ENCODE data around the gene ENPP4. TPM values are rescaled to one million over a fixed set of nuclear protein-coding genes. Genes with fewer than 3 reads are reported as not detected.

The ENPP4 gene
- polyA plus RNA-seq, 1 of the 3 experiments (the other 2 are of a cell fraction): 0.05 TPM

DNA sequence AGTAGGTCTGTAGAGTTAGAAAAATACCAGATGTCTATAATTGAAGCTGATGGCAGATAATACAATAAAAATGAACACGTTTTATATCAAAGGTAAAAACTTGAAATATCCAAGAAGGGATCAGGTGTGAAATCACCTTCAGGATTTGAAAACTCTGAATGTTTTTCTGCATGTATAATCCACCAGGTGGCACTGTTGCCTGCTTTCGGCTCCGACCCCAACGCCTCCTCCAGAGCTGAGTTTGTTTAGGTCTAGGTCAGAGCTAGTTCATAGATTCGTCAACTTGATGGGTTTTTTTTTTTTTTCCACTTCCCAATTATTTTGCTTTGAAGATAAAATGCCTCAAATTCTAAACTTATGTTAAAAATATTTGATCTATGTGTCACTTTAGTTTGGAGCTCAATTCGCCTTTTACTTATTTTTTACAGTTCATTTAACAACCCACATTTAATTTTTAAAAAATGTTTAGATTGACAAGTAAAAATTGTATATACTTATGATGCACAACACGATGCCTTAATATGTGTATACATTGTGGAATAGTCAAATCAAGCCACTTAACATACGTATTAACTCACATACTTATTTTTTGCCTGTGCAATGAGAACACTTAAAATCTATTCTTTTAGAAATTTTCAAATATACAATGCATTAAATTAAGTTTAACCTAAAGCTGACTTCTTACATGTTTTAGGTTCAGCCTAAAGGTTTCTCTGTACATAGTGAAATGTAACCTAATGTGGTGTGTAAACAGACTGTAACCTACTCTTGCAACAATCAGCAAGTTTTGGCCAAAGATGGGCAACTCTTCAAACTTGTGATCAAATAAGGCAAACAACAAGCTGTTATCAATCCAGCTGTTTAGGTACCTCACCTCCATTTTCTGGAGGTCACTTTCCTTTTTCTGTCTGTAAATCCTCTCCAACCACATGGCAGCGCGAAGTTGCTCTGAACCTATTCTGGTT, 39.4 kb upstream of the ENPP4 start:
- TF ChIP-seq JUND (IDR thresholded peaks at IDR 0.05) (no peak), RAD21 (IDR thresholded peaks at IDR 0.05; ENCODE audit: low read length) (peak; percentile 68), EZH2phosphoT487 (IDR thresholded peaks at IDR 0.05; ENCODE audit: borderline replicate concordance, low read depth) (no peak), SMC3 (IDR thresholded peaks at IDR 0.05; ENCODE audit: low read depth, low read length) (peak; percentile 69), RFX5 (IDR thresholded peaks at IDR 0.05; ENCODE audit: low read length) (no peak), ELF1 (IDR thresholded peaks at IDR 0.05) (no peak), YY1 (IDR thresholded peaks at IDR 0.05; ENCODE audit: low read depth) (no peak), MEF2A (IDR thresholded peaks at IDR 0.05; ENCODE audit: borderline replicate concordance, low read depth) (no peak), FOXJ3 (CRISPR knock-in tag; IDR thresholded peaks at IDR 0.05) (no peak)
- TF ChIP-seq, protein P1, sequence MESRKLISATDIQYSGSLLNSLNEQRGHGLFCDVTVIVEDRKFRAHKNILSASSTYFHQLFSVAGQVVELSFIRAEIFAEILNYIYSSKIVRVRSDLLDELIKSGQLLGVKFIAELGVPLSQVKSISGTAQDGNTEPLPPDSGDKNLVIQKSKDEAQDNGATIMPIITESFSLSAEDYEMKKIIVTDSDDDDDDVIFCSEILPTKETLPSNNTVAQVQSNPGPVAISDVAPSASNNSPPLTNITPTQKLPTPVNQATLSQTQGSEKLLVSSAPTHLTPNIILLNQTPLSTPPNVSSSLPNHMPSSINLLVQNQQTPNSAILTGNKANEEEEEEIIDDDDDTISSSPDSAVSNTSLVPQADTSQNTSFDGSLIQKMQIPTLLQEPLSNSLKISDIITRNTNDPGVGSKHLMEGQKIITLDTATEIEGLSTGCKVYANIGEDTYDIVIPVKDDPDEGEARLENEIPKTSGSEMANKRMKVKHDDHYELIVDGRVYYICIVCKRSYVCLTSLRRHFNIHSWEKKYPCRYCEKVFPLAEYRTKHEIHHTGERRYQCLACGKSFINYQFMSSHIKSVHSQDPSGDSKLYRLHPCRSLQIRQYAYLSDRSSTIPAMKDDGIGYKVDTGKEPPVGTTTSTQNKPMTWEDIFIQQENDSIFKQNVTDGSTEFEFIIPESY (IDR thresholded peaks at IDR 0.05; ENCODE audit: borderline replicate concordance, low read depth): no peak
- TF ChIP-seq, protein P2, sequence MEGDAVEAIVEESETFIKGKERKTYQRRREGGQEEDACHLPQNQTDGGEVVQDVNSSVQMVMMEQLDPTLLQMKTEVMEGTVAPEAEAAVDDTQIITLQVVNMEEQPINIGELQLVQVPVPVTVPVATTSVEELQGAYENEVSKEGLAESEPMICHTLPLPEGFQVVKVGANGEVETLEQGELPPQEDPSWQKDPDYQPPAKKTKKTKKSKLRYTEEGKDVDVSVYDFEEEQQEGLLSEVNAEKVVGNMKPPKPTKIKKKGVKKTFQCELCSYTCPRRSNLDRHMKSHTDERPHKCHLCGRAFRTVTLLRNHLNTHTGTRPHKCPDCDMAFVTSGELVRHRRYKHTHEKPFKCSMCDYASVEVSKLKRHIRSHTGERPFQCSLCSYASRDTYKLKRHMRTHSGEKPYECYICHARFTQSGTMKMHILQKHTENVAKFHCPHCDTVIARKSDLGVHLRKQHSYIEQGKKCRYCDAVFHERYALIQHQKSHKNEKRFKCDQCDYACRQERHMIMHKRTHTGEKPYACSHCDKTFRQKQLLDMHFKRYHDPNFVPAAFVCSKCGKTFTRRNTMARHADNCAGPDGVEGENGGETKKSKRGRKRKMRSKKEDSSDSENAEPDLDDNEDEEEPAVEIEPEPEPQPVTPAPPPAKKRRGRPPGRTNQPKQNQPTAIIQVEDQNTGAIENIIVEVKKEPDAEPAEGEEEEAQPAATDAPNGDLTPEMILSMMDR (IDR thresholded peaks at IDR 0.05): peak; percentile 86
- POLR2A ChIA-PET: no interaction called here
- Histone ChIP-seq H3K79me2 (ENCODE audit: insufficient read depth) (no peaks in the 10 kb centered on the region), H3K27ac (ENCODE audit: low read depth in 2 of 2, low read length in 1 of 2) (no peak overlapping the region), H3K4me3 (ENCODE audit: low read depth in 2 of 2, low read length in 1 of 2) (peak overlapping the region in 1 of 2 experiments; percentile 52; a peak in 1 of 4 replicates), H3F3A (replicated peaks; ENCODE audit: insufficient read depth) (no peaks in the 10 kb centered on the region), H2AFZ (ENCODE audit: low read depth) (no peak overlapping the region), H3K36me3 (replicated peaks in 1 of 2; ENCODE audit: control insufficient read depth in 1 of 2, insufficient read depth in 2 of 2, low read length in 1 of 2) (no peaks in the 10 kb centered on the region), H3K9me3 (no peaks in the 10 kb centered on the region), H4K20me1 (ENCODE audit: insufficient read depth) (no peaks in the 10 kb centered on the region), H3K27me3 (ENCODE audit: insufficient read depth) (no peaks in the 10 kb centered on the region), H3K4me2 (no peak overlapping the region), H3K9ac (no peak overlapping the region), H3K9me2 (no peaks in the 10 kb centered on the region), H3K4me1 (ENCODE audit: control insufficient read depth in 1 of 2, insufficient read depth in 2 of 2, low read depth in 1 of 2, low read length in 1 of 2) (no peaks in the 10 kb centered on the region)
- DNase-seq: peak; percentile 44
- WGBS (ENCODE audit: low lambda C conversion rate): 21% methylated on average over 10 of the region's 10 CpGs
- CTCF ChIA-PET: interaction anchor here (0.6 to 2.1 kb wide), 25 partner anchors 8 to 1615 kb away, joined by 3 to 27 read pairs (median 4); no protein-coding TSS in a partner anchor

DNA sequence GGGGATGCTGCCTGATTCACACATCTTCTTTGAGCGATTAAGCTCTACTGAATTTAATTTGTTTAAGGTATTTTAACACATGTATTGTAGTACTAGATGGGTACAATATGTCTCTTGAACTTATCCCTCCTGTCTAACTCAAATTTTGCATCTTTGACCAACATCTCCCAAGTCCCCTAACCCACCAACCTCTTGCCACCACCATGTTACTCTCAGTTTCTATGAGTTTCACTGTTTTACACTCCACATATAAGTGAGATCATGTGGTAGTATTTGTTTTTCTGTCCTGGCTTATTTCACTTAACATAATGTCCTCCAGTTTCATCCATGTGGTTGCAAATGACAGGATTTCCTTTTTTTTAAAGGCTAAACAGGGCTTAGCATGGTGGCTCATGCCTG, 38.7 kb upstream of the ENPP4 start:
- Histone ChIP-seq H3K4me1 (ENCODE audit: control insufficient read depth in 1 of 2, insufficient read depth in 2 of 2, low read depth in 1 of 2, low read length in 1 of 2) (no peaks in the 10 kb centered on the region), H3K9ac (no peak overlapping the region), H3K79me2 (ENCODE audit: insufficient read depth) (no peaks in the 10 kb centered on the region), H3K4me3 (ENCODE audit: low read depth in 2 of 2, low read length in 1 of 2) (no peak overlapping the region), H3K4me2 (no peak overlapping the region), H3K36me3 (replicated peaks in 1 of 2; ENCODE audit: control insufficient read depth in 1 of 2, insufficient read depth in 2 of 2, low read length in 1 of 2) (no peaks in the 10 kb centered on the region), H3K27ac (ENCODE audit: low read depth in 2 of 2, low read length in 1 of 2) (no peak overlapping the region), H3K9me2 (no peaks in the 10 kb centered on the region), H3F3A (replicated peaks; ENCODE audit: insufficient read depth) (no peaks in the 10 kb centered on the region), H2AFZ (ENCODE audit: low read depth) (no peak overlapping the region), H4K20me1 (ENCODE audit: insufficient read depth) (no peaks in the 10 kb centered on the region), H3K27me3 (ENCODE audit: insufficient read depth) (no peaks in the 10 kb centered on the region), H3K9me3 (no peaks in the 10 kb centered on the region)
- POLR2A ChIA-PET: no interaction called here
- CTCF ChIA-PET: interaction anchor here (1.1 to 2.1 kb wide), 7 partner anchors 11 to 1616 kb away, joined by 3 to 27 read pairs (median 8); no protein-coding TSS in a partner anchor
- WGBS (ENCODE audit: low lambda C conversion rate): 9% methylated on average over 1 of the region's 1 CpG
- no peak for DNase-seq
- TF ChIP-seq YY1 (IDR thresholded peaks at IDR 0.05; ENCODE audit: low read depth): no peak
- TF ChIP-seq NFIC (IDR thresholded peaks at IDR 0.05; ENCODE audit: borderline replicate concordance): no peak
- TF ChIP-seq ELF1 (IDR thresholded peaks at IDR 0.05): no peak
- no peak for TF ChIP-seq JUND (IDR thresholded peaks at IDR 0.05)
- TF ChIP-seq, protein P3, sequence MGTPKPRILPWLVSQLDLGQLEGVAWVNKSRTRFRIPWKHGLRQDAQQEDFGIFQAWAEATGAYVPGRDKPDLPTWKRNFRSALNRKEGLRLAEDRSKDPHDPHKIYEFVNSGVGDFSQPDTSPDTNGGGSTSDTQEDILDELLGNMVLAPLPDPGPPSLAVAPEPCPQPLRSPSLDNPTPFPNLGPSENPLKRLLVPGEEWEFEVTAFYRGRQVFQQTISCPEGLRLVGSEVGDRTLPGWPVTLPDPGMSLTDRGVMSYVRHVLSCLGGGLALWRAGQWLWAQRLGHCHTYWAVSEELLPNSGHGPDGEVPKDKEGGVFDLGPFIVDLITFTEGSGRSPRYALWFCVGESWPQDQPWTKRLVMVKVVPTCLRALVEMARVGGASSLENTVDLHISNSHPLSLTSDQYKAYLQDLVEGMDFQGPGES (IDR thresholded peaks at IDR 0.05; ENCODE audit: low read depth, low read length): no peak
- TF ChIP-seq TCF12 (IDR thresholded peaks at IDR 0.05): no peak
- TF ChIP-seq RFX5 (IDR thresholded peaks at IDR 0.05; ENCODE audit: low read length): no peak
- no peak for TF ChIP-seq RCOR1 (IDR thresholded peaks at IDR 0.05; ENCODE audit: low read length)
- TF ChIP-seq NRF1 (IDR thresholded peaks at IDR 0.05; ENCODE audit: low read depth, low read length): no peak
- TF ChIP-seq SIN3A (IDR thresholded peaks at IDR 0.05; ENCODE audit: borderline replicate concordance, low read depth, low read length): no peak
- TF ChIP-seq, protein P4, sequence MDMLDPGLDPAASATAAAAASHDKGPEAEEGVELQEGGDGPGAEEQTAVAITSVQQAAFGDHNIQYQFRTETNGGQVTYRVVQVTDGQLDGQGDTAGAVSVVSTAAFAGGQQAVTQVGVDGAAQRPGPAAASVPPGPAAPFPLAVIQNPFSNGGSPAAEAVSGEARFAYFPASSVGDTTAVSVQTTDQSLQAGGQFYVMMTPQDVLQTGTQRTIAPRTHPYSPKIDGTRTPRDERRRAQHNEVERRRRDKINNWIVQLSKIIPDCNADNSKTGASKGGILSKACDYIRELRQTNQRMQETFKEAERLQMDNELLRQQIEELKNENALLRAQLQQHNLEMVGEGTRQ (IDR thresholded peaks at IDR 0.05; ENCODE audit: borderline replicate concordance, low read depth, low read length): no peak
- TF ChIP-seq MEF2A (IDR thresholded peaks at IDR 0.05; ENCODE audit: borderline replicate concordance, low read depth): no peak
